HepG2 (cell line): ENCODE measurements around the gene TPRN. TPM values are rescaled to one million over a fixed set of nuclear protein-coding genes. Genes with fewer than 3 reads are reported as not detected.

Experiments
- DPF2 ChIP-seq: sonication (generic); formaldehyde crosslinking; IDR thresholded peaks from 2 replicates; pipeline ENCODE4 v1.4.0; 2020; ENCODE audit warnings: mild to moderate bottlenecking, low read depth, missing genetic modification reagents, borderline replicate concordance
- E2F5 ChIP-seq: sonication (generic); formaldehyde crosslinking; conservative IDR thresholded peaks from 2 replicates; pipeline ENCODE4 v1.4.0; 2020; ENCODE audit warnings: missing genetic modification reagents
- ESRRA ChIP-seq: sonication (generic); formaldehyde crosslinking; IDR thresholded peaks from 2 replicates; pipeline ENCODE4 v1.5.1; 2020; ENCODE audit warnings: mild to moderate bottlenecking, low read depth, missing genetic modification reagents
- FOXK1 ChIP-seq: sonication (generic); formaldehyde crosslinking; IDR thresholded peaks from 2 replicates; pipeline ENCODE4 v1.4.0; 2020; ENCODE audit warnings: low read depth, missing genetic modification reagents, borderline replicate concordance
- GATAD2A ChIP-seq: IDR thresholded peaks from 2 replicates; pipeline ENCODE4 v1.6.1; 2016
- HNF1B ChIP-seq: sonication (generic); formaldehyde crosslinking; IDR thresholded peaks from 2 replicates; pipeline ENCODE4 v1.5.1; 2020; ENCODE audit warnings: mild to moderate bottlenecking, moderate library complexity, missing genetic modification reagents
- KDM4B ChIP-seq: sonication (generic); formaldehyde crosslinking; IDR thresholded peaks from 2 replicates; pipeline ENCODE4 v1.4.0; 2020; ENCODE audit warnings: missing genetic modification reagents
- KLF15 ChIP-seq: sonication (generic); formaldehyde crosslinking; IDR thresholded peaks from 2 replicates; pipeline ENCODE4 v1.8.1; 2023; ENCODE audit warnings: borderline replicate concordance, mild to moderate bottlenecking, inconsistent platforms, missing genetic modification reagents, mixed read lengths
- MATR3 ChIP-seq: sonication (generic); formaldehyde crosslinking; IDR thresholded peaks from 2 replicates; pipeline ENCODE4 v1.4.0; 2020; ENCODE audit warnings: missing genetic modification reagents
- NFIC ChIP-seq: IDR thresholded peaks from 2 replicates; pipeline ENCODE4 v1.6.1; 2012; ENCODE audit warnings: mild to moderate bottlenecking, low read length, inconsistent platforms
- NONO ChIP-seq, 2 experiments: fragments of 450-650 bp in 1 of 2; sonication (generic) in 1 of 2; formaldehyde crosslinking in 1 of 2; IDR thresholded peaks in 1 of 2; conservative IDR thresholded peaks in 1 of 2; 2 replicates each; pipeline versions ENCODE4 v1.6.1 to v1.8.0; 2017 to 2022; ENCODE audit warnings: mild to moderate bottlenecking in 1 of 2, missing genetic modification reagents in 1 of 2, moderate library complexity in 1 of 2
- NRL ChIP-seq: sonication (generic); formaldehyde crosslinking; IDR thresholded peaks from 2 replicates; pipeline ENCODE4 v1.5.0; 2020; ENCODE audit warnings: missing genetic modification reagents, mild to moderate bottlenecking, moderate library complexity, borderline replicate concordance
- POLR2AphosphoS5 ChIP-seq: IDR thresholded peaks from 2 replicates; pipeline ENCODE4 v1.6.1; 2012; ENCODE audit warnings: low read depth, low read length
- PRMT3 ChIP-seq: sonication (generic); formaldehyde crosslinking; IDR thresholded peaks from 2 replicates; pipeline ENCODE4 v1.8.1; 2022; ENCODE audit warnings: low read depth, mild to moderate bottlenecking, moderate library complexity, missing genetic modification reagents, borderline replicate concordance
- RXRB ChIP-seq: IDR thresholded peaks from 2 replicates; pipeline ENCODE4 v1.6.1; 2016; ENCODE audit warnings: borderline replicate concordance, missing genetic modification reagents, missing compliant biosample characterization
- TIGD3 ChIP-seq: sonication (generic); formaldehyde crosslinking; IDR thresholded peaks from 2 replicates; pipeline ENCODE4 v1.5.1; 2020; ENCODE audit warnings: mild to moderate bottlenecking, missing genetic modification reagents, borderline replicate concordance
- TP53 ChIP-seq: sonication (generic); formaldehyde crosslinking; conservative IDR thresholded peaks from 2 replicates; pipeline ENCODE4 v1.4.0; 2020; ENCODE audit warnings: missing genetic modification reagents
- YEATS2 ChIP-seq: sonication (generic); formaldehyde crosslinking; IDR thresholded peaks from 2 replicates; pipeline ENCODE4 v1.4.0; 2020; ENCODE audit warnings: missing genetic modification reagents, borderline replicate concordance
- ZBTB38 ChIP-seq: sonication (generic); formaldehyde crosslinking; IDR thresholded peaks from 2 replicates; pipeline ENCODE4 v1.5.1; 2020; ENCODE audit warnings: mild to moderate bottlenecking, missing genetic modification reagents
- ZNF17 ChIP-seq: sonication (generic); formaldehyde crosslinking; IDR thresholded peaks from 2 replicates; pipeline ENCODE4 v1.5.0; 2020; ENCODE audit warnings: mild to moderate bottlenecking, missing genetic modification reagents
- ZNF207 ChIP-seq: fragments of 450-650 bp; IDR thresholded peaks from 2 replicates; pipeline ENCODE4 v1.6.1; 2016; ENCODE audit warnings: antibody characterized with exemption, borderline replicate concordance
- ZNF24 ChIP-seq: fragments of 450-650 bp; IDR thresholded peaks from 2 replicates; pipeline ENCODE4 v1.6.1; 2017; ENCODE audit warnings: antibody characterized with exemption, mild to moderate bottlenecking
- ZNF564 ChIP-seq: sonication (generic); formaldehyde crosslinking; IDR thresholded peaks from 2 replicates; pipeline ENCODE4 v1.8.1; 2023; ENCODE audit warnings: mild to moderate bottlenecking, missing genetic modification reagents
- ZNF576 ChIP-seq: sonication (generic); formaldehyde crosslinking; IDR thresholded peaks from 2 replicates; pipeline ENCODE4 v1.4.0; 2020; ENCODE audit warnings: mild to moderate bottlenecking, missing genetic modification reagents
- ZNF724P ChIP-seq: sonication (generic); formaldehyde crosslinking; IDR thresholded peaks from 2 replicates; pipeline ENCODE4 v1.8.0; 2022; ENCODE audit warnings: missing genetic modification reagents, borderline replicate concordance
- ZNF772 ChIP-seq: sonication (generic); formaldehyde crosslinking; IDR thresholded peaks from 2 replicates; pipeline ENCODE4 v1.5.0; 2020; ENCODE audit warnings: mild to moderate bottlenecking, missing genetic modification reagents
- polyA plus RNA-seq, 8 experiments: library from polyadenylated mRNA; depleted of rRNA in 3 of 8; stranded (reverse) in 7 of 8; unstranded in 1 of 8; fragments of >200 nt; fragmentation: Illumina TruSeq in 4 of 8; extraction: Trizol in 4 of 8; gene quantifications; 2 replicates each; pipeline versions ENCODE4 v1.2.1 to v1.2.3, GENCODE V29; 2011 to 2016; ENCODE audit warnings: low read depth in 4 of 8, missing spikeins in 1 of 8, mixed read lengths in 1 of 8; ENCODE audit not compliant: insufficient read depth in 1 of 8
- total RNA-seq, 5 experiments: library from RNA; depleted of rRNA; stranded (reverse); fragments of >200 nt; fragmentation: Illumina TruSeq; extraction: Trizol; gene quantifications; 2 replicates each; pipeline ENCODE4 v1.2.3, GENCODE V29; 2016; ENCODE audit warnings: low read depth in 1 of 5

TPRN gene
- total and polyA plus RNA-seq, 2 of the 13 experiments (the other 11 are each of a cell fraction or from before 2014, with no cell fraction given) = 10.1 to 19.2 TPM

- TF ChIP-seq ZNF564 (no peak), DPF2 (CRISPR knock-in tag) (no peak), MATR3 (CRISPR knock-in tag) (no peak), KDM4B (0 out of 2 replicates have a peak, but pooled peaks have one; percentile 18), TP53 (CRISPR knock-in tag) (peak; percentile 40; the same call in 1 of the 2 replicates), ZNF724P (CRISPR knock-in tag) (peak; percentile 37; the same call in 1 of the 2 replicates), TIGD3 (CRISPR knock-in tag) (no peak; the same call in 1 of the 2 replicates), HNF1B (CRISPR knock-in tag) (peak; percentile 79), GATAD2A (CRISPR knock-in tag) (peak; percentile 49), RXRB (CRISPR knock-in tag) (peak; percentile 76; the same call in 1 of the 2 replicates), ESRRA (no peak; the same call in 1 of the 2 replicates), POLR2AphosphoS5 (peak; percentile 72), ZBTB38 (CRISPR knock-in tag) (peak; percentile 68; the same call in 1 of the 2 replicates), NRL (CRISPR knock-in tag) (no peak; the same call in 1 of the 2 replicates), NFIC (no peak), PRMT3 (CRISPR knock-in tag) (no peak), E2F5 (CRISPR knock-in tag) (0 out of 2 replicates have a peak, but pooled peaks have one; percentile 18), ZNF17 (no peak), ZNF207 (no peak), ZNF772 (CRISPR knock-in tag) (peak; percentile 70; the same call in 1 of the 2 replicates), ZNF24 (no peak), NONO (IDR thresholded peaks at IDR 0.05) (no peak), NONO (CRISPR knock-in tag; conservative IDR thresholded peaks at IDR 0.05) (peak; percentile 99), KLF15 (CRISPR knock-in tag) (peak; percentile 44; the same call in 1 of the 2 replicates), ZNF576 (peak; percentile 69; the same call in 1 of the 2 replicates), FOXK1 (CRISPR knock-in tag) (peak; percentile 99), YEATS2 (CRISPR knock-in tag) (peak; percentile 98)
Observed at GRCh38 chr9:137188490-137189296, 11.8 kb downstream of the TPRN start, which contains the start of the genes ANAPC2 and SSNA1 (continued).
